Gastrocnemius medialis (tissue), 4 donors: Measurements from ENCODE around the gene DHX8.

Source experiments
- CTCF ChIP-seq, 5 experiments: fragments of 450-650 bp in 3 of 5; fragments of 200-600 bp in 2 of 5; sonication (generic) in 2 of 5; IDR thresholded peaks in 4 of 5; conservative IDR thresholded peaks in 1 of 5; 1 replicate in 4 of 5; 2 replicates in 1 of 5; pipeline ENCODE4 v1.5.1; 2016 to 2019; ENCODE audit warnings: antibody characterized with exemption in 5 of 5, mild to moderate bottlenecking in 3 of 5, moderate library complexity in 3 of 5
- POLR2A ChIP-seq, 2 donors: fragments of 450-650 bp; IDR thresholded peaks; one replicate each; pipeline ENCODE4 v1.6.1; 2017; ENCODE audit warnings: antibody characterized with exemption in 2 of 2, mild to moderate bottlenecking in 2 of 2, moderate library complexity in 2 of 2

- TF ChIP-seq CTCF (IDR thresholded peaks at IDR 0.05 in 4 of 5, conservative IDR thresholded peaks at IDR 0.05 in 1 of 5): no peak
- TF ChIP-seq POLR2A (IDR thresholded peaks at IDR 0.05): no peak
These were observed 39.4 kb upstream of the DHX8 start for GRCh38 chr17:43444223-43445008.
